Ovary (tissue), 9 donors: Measurements from ENCODE around the gene EHMT2. TPM values are rescaled to one million over a fixed set of nuclear protein-coding genes. Genes with fewer than 3 reads are reported as not detected.
"Not testable (repeated sequence)": the region's sequence is repeated elsewhere in the genome, so short reads cannot be mapped to it uniquely, and the experiment has no call there.

Experiments
- DNase-seq, 5 donors: peaks; one replicate each; pipeline ENCODE4 v3.0.0-alpha.2; 2019 to 2020
- H3K27ac ChIP-seq, 2 donors: fragments of 200-600 bp; one replicate each; pipeline versions ENCODE4 v1.5.1 to v1.8.0; 2019 to 2022
- H3K27me3 ChIP-seq: fragments of 200-600 bp; one replicate; pipeline ENCODE4 v1.8.0; 2022
- H3K36me3 ChIP-seq: fragments of 200-600 bp; sonication (generic); one replicate; pipeline ENCODE4 v1.5.1; 2019
- H3K4me1 ChIP-seq: one replicate; pipeline ENCODE4 v1.8.1; 2013; ENCODE audit warnings: mild to moderate bottlenecking, moderate library complexity; ENCODE audit not compliant: insufficient read depth
- H3K4me3 ChIP-seq: fragments of 200-600 bp; sonication (generic); one replicate; pipeline ENCODE4 v1.5.1; 2017
- H3K9me3 ChIP-seq, 2 donors: fragments of 200-600 bp in 1 of 2; sonication (generic) in 1 of 2; one replicate each; pipeline versions ENCODE4 v1.5.1 to v1.8.1; 2013 to 2019; ENCODE audit warnings: mild to moderate bottlenecking in 1 of 2, moderate library complexity in 1 of 2
- EP300 ChIP-seq: sonication (generic); formaldehyde crosslinking; IDR thresholded peaks from one replicate; pipeline ENCODE4 v1.6.1; 2017; ENCODE audit warnings: antibody characterized with exemption
- POLR2A ChIP-seq: fragments of 450-650 bp; IDR thresholded peaks from one replicate; pipeline ENCODE4 v1.6.1; 2017; ENCODE audit warnings: antibody characterized with exemption, mild to moderate bottlenecking, moderate library complexity
- WGBS, 3 donors: extraction: QIAGEN DNeasy Blood & Tissue Kit in 1 of 3; methylation state at CpG; one replicate each; pipeline versions ENCODE4 v1.1.5 to v1.1.7; 2013 to 2017; 5-methylcytosine and 5-hydroxymethylcytosine counted together
- intact Hi-C, 4 donors: fragments of 100-400 bp; cut with DNase I; formaldehyde crosslinking; loops; one replicate each; pipeline versions ENCODE4 v1.11.0 to v1.15.1; 2022 to 2023
- polyA plus RNA-seq, 2 donors: library from polyadenylated mRNA; stranded (reverse); fragments of 200-250 nt in 1 of 2; fragments of 350-450 nt in 1 of 2; fragmentation: Illumina TruSeq in 1 of 2; extraction: RNeasy Lipid Tissue Mini Kit (QIAGEN cat#74804) in 1 of 2; gene quantifications; one replicate each; pipeline ENCODE4 v1.2.3, GENCODE V29; 2013 to 2014
- total RNA-seq, 7 donors: library from RNA; depleted of rRNA in 2 of 7; stranded (reverse); fragments of >200 nt in 2 of 7; fragmentation: NEBNext Ultra II Directional in 3 of 7; extraction: Animal tissue kit (Norgen Biotek cat#: 25700) in 3 of 7; gene quantifications; one replicate each; pipeline versions ENCODE4 v1.1.0 to v1.2.4, GENCODE V29; 2016 to 2023
- TF ChIP-seq, protein P1 (sequence below), 3 donors: fragments of 450-650 bp in 2 of 3; fragments of 200-600 bp in 1 of 3; IDR thresholded peaks; one replicate each; pipeline versions ENCODE4 v1.5.1 to v1.8.0; 2016 to 2022; ENCODE audit warnings: antibody characterized with exemption in 3 of 3, mild to moderate bottlenecking in 1 of 3
- donor health status: DM: no; HTN: no; CAD: no; lungs with moderate emphysema.
- donor health status: DM: no; HTN: no; CAD: no.
- donor health status: Bipolar disorder and iron deficiency.
- donor health status: DM: yes; HTN: yes; CAD: no.
- donor health status: DM: no; HTN: no; CAD: no.
- donor health status: DM: yes; HTN: yes; CAD: no.

The EHMT2 gene
- total and polyA plus RNA-seq, 9 donors: 19.7 to 71.7 (median 52.8) TPM

DNA sequence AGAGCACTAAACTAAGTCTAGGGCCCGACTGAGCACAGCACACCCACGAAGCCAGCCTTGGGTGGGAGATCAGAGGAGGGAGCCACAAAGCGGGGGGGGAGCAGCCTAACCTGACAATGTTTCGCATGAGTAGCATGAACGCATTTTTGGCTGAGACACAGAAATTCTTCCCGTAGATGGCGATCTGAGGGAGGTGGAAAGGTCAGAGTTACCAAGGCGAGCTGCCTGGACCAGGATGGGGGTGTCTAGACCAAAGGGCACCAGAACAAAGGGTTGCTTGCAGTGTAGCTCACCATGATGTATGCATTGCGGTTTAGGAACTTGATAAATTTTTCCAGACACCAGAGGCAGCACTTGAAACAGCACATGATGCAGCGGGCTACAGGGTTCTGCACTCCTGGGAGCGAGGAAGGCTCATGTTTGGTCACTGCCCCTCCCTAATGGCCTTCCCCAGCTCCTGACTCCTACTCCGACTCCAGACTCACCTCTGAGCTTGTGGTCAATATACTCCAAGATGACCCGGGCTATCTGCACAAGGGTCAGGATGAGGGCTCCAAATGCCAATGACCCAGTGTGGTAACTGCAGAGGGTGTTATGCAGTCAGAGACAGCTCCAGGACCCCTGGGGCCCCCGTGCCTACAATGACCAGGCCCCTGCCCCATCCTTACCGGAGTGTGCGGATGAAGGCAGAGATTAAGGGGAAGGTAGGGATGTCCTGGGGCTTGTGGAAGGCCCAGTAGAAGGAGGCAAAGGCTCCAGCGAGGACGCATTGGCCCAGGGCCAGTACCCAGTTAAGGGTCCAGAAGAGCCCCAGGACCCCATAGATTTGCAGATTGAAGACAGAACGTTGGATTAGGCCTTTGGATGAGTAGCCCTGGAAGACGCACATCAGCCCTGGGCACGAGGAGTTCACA lies 32.0 kb downstream of the EHMT2 start:
- Histone ChIP-seq H3K4me1 (peaks cover 4% of the 10 kb centered on the region), H3K36me3 (no peaks in the 10 kb centered on the region), H3K4me3 (no peak overlapping the region), H3K27me3 (no peaks in the 10 kb centered on the region), H3K9me3 (no peaks in the 10 kb centered on the region), H3K27ac (no peak overlapping the region)
- intact Hi-C loops: loop anchor here in 2 of 4 donors (10.0 kb wide), 1 partner anchor 181 kb away; the partner anchor contains the start of gene LY6G5C (in 2 of the 2)
- no peak for DNase-seq
- 78 to 83% (median 83%) methylated on average over 21 of the region's 21 CpGs for WGBS, 3 donors
- no peak for TF ChIP-seq EP300
- TF ChIP-seq, protein P1, sequence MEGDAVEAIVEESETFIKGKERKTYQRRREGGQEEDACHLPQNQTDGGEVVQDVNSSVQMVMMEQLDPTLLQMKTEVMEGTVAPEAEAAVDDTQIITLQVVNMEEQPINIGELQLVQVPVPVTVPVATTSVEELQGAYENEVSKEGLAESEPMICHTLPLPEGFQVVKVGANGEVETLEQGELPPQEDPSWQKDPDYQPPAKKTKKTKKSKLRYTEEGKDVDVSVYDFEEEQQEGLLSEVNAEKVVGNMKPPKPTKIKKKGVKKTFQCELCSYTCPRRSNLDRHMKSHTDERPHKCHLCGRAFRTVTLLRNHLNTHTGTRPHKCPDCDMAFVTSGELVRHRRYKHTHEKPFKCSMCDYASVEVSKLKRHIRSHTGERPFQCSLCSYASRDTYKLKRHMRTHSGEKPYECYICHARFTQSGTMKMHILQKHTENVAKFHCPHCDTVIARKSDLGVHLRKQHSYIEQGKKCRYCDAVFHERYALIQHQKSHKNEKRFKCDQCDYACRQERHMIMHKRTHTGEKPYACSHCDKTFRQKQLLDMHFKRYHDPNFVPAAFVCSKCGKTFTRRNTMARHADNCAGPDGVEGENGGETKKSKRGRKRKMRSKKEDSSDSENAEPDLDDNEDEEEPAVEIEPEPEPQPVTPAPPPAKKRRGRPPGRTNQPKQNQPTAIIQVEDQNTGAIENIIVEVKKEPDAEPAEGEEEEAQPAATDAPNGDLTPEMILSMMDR (IDR thresholded peaks at IDR 0.05): no peak
- TF ChIP-seq POLR2A: no peak

DNA sequence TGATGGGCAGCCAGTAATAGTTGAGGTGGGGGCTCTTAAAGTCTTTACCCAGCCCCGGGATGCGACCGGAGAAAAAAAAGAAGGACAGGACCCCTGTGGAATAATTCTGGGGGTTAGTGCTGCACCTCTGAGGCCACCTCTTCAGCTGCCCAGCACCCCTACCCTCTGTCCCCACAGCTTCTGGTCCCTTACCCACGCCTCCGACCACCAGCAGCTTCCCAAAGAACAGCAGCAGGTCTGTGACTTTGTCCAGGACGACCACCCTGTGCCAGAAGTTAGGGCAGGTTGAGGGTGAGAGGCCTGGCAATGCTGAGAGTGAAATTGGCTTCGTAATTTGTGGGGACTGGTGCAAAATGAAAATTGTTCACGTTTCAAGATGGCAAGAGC lies 32.7 kb downstream of the EHMT2 start:
- DNase-seq: no peak
- 80 to 87% (median 82%) methylated on average over 8 of the region's 8 CpGs for WGBS, 3 donors
- H3K9me3 ChIP-seq: no peaks in the 10 kb centered on the region
- H3K27ac ChIP-seq: no peak overlapping the region
- peaks cover 4% of the 10 kb centered on the region for H3K4me1 ChIP-seq
- H3K27me3 ChIP-seq: no peaks in the 10 kb centered on the region
- TF ChIP-seq POLR2A (no peak), EP300 (no peak)
- TF ChIP-seq, protein P1 (IDR thresholded peaks at IDR 0.05): no peak
- no peaks in the 10 kb centered on the region for H3K36me3 ChIP-seq
- intact Hi-C loops: loop anchor here in 2 of 4 donors (10.0 kb wide), 1 partner anchor 180 kb away; the partner anchor contains the start of gene LY6G5C (in 2 of the 2)
- H3K4me3 ChIP-seq: no peak overlapping the region

DNA sequence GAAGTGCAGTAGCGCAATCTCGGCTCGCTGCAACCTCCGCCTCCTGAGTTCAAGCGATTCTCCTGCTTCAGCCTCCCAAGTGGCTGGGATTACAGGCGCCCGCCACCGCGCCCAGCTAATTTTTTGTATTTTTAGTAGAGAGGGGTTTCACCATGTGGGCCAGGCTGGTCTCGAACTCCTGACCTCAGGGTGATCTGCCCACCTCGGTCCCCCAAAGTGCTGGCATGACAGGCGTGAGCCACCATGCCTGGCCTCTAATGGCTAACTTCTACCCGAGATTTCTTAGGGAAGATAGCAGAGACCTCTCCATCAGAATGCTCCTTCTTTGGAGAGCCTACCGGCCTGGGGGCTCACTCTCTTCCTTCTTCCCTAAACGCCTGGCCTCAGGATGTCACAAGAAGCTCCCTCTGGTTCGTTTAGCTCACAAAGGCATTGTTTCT lies 33.4 kb downstream of the EHMT2 start:
- intact Hi-C loops: loop anchor here in 2 of 4 donors (10.0 kb wide), 1 partner anchor 179 kb away; the partner anchor contains the start of gene LY6G5C (in 2 of the 2)
- peak overlapping the region in 1 of 2 donors; percentile 53 for H3K27ac ChIP-seq
- not testable (repeated sequence) for H3K27me3 ChIP-seq, DNase-seq, H3K9me3 ChIP-seq, H3K36me3 ChIP-seq, H3K4me1 ChIP-seq
- H3K4me3 ChIP-seq: peak overlapping the region; percentile 40
- 9 to 15% (median 11%) methylated on average over 16 of the region's 16 CpGs for WGBS, 3 donors

DNA sequence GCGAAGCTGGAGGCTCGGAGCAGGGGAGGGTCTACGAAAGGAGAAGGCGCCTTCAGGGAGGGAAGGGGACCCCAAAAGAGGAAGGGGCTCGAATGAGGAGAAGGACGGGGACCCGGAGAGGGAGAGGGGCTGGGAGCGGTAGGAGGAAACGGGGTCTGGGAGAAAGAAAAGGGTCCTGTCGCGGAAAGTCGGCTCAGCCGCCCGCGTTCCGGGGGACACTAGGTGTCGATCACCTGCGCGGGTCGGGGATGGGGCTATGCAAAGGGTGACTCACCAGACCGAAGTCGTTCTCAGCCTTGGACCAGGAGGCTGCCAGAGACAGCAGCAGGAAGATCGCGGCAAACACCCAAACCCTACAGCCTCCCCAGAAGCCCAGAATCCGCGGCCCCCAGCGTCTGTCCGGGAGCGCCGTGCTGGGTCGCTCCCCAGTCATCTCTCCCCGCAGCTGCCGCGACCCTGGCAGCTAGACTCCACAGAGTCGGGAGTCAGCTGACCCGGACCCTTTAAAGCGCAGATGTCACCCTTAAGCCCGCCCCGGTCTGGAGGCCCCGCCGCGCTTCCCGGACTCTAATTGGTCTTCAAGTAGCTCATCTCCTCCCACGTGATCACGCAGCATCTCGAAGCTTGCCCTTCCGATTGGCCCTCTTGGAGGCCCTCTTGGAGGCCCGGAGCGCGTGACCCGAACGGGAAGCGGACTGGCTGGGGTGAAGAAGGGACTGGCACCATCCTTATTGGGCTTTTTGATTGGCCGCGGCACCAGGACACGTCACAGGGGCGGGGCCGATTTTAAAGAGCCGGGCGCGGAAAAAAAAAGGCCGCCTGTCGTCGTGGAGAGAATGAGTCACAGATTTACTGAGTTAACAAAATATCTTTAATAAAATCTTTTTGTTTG lies 34.9 kb downstream of the EHMT2 start, which contains the start of gene NEU1:
Gene NEU1, minus strand, starts transcription at position 478 of the 892 bp plus-strand sequence. Its CDS starts 45 bp downstream, at position 433.
- intact Hi-C loops: loop anchor here in 2 of 4 donors (10.0 kb wide), 1 partner anchor 178 kb away; the partner anchor contains the start of gene LY6G5C (in 2 of the 2)
- TF ChIP-seq, protein P1 (IDR thresholded peaks at IDR 0.05): no peak
- TF ChIP-seq EP300 (peak; percentile 59), POLR2A (peak; percentile 97)
- no peaks in the 10 kb centered on the region for H3K36me3 ChIP-seq
- no peaks in the 10 kb centered on the region for H3K9me3 ChIP-seq
- H3K27me3 ChIP-seq: no peaks in the 10 kb centered on the region
- whole genome bisulfite sequencing, 3 donors: 0 to 1% (median 1%) methylated on average over 54 to 64 of the region's 64 CpGs
- peak within 1 kb of the TSS; percentile 65 to 70 for H3K27ac ChIP-seq
- H3K4me3 ChIP-seq: peak within 1 kb of the TSS; percentile 53
- peaks cover 4% of the 10 kb centered on the region for H3K4me1 ChIP-seq
- peak; percentile 98 to 100 (median 99) for DNase-seq
